HG02610 (cell line): ENCODE results near the gene RNF167.

Source experiments
- ATAC-seq: cut with Tn5 transposase; IDR thresholded peaks from one replicate; pipeline ENCODE4 v1.9.1; 2021; ENCODE audit warnings: mild to moderate bottlenecking, moderate library complexity; ENCODE audit not compliant: unreplicated experiment

The RNF167 gene

DNA sequence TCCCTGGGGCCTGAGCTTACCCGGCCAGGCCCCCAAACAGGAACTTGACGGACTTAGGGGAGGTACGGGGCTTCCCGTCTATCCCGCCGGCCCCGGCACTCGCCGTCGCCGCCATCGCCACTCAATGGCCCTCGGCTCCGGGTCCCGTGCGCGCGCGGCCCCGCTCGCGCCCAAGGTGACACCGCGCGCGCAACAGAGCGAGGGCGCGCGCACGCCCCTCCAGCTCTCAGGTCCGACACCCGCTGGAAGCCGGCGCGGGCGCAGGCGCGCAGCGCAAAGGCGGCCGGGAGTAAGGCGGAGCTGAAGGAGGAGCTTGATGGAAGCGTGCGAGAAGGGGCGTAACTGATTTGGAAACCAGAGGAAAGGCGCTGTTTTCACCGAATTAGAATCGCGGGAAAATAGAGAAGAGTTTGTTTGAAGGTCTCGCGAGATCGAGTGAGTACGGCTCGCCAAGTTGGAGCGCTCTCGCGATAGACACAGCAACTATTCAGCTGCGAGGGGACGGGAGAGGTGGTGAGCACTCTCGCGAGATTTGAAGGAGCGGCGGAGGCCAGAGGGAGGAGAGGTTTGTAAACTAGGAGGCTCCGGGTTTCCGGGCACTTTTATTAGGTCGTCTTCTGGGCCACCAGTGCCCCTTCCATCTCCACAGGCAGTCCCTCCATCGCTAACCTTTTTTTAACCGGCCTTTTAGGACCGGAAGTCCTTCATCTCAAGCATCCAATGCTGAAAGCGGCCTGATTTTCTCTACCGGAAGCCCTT, at the start of gene RNF167, which contains the start of gene SLC25A11:
TSS of gene RNF167 (plus strand) at position 473 of the 759 bp plus-strand sequence. CDS start 642 bp downstream, outside the sequence.
TSS of gene SLC25A11 (minus strand) at position 251 of the 759 bp plus-strand sequence. CDS start at position 115, 136 bp downstream.
- peak; percentile 65 for ATAC-seq

DNA sequence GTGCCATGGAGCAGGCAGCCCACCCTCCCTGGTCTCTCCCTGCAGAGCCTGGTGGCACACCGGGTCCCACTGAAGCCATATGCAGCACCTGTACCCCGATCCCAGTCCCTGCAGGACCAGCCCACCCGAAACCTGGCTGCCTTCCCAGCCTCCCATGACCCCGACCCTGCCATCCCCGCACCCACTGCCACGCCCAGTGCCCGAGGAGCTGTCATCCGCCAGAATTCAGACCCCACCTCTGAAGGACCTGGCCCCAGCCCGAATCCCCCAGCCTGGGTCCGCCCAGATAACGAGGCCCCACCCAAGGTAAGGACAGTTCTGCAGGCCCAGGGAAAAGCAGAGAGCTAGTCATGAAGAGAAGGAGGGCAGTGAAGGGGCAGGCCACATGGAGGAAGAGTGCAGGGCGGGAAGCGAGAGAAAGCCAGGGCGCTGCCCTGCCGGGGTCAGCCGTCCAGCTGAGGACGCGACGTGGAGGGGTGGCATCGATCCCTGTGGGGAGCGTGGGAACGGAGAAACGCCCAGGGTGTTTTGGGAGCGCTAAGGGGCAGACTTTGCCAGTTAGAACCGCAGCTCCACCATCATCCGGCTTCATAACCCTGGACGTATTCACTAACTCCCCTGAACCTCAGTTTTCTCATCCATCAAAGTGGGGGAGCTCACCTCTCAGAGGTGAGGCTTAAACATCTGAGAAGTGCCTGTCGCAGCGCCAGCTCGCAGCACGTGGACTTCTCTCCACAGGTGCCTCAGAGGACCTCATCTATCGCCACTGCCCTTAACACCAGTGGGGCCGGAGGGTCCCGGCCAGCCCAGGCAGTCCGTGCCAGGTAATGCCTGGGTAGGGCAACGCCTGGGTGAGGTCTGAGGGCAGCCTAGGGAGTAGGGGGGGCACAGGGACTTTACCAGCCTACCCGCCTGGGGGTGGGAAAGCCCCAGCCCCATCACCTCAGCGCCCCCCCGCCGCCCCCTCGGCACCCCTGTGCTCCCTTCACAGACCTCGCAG, 48.4 kb upstream of the RNF167 start:
- ATAC-seq = no peak

DNA sequence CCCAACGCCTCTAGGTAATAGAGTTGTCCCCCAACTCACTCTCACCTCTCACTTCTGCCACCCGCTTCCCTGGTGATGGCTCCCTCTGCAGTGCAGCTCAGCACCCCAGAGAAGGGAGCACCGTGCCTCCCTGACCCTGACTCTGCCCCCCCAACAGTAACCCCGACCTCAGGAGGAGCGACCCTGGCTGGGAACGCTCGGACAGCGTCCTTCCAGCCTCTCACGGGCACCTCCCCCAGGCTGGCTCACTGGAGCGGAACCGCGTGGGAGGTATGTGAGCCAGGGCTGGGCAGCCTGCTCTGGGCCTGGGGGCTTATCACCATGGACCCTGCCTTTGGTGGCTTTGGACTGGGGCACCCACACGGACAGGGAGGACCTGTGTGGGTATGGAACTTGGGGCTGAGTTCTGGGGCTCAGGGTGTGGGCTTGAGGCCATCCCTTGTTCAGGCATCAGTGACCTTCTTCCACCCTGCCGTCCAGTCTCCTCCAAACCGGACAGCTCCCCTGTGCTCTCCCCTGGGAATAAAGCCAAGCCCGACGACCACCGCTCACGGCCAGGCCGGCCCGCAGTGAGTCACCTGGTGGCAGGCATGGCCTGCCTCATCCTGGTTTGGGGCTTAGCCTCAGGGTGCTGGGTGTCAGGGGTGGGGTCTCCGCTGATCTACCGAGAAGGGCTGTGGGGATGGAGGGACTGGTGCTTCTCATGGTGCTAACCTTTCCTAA, 47.4 kb upstream of the RNF167 start:
- no peak for ATAC-seq

DNA sequence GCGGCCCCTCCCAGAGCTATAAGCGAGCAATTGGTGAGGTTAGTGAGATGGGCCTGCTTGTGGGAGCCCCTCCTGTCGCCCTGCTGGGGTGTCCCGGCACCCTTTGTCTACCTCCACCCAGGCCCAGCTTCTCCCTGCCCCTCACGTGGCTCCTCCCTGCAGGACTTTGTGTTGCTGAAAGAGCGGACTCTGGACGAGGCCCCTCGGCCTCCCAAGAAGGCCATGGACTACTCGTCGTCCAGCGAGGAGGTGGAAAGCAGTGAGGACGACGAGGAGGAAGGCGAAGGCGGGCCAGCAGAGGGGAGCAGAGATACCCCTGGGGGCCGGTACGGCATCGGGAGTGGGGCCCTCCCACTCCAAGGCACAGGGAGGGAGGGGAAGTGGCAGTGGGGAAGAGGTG, 46.8 kb upstream of the RNF167 start:
- no peak for ATAC-seq

DNA sequence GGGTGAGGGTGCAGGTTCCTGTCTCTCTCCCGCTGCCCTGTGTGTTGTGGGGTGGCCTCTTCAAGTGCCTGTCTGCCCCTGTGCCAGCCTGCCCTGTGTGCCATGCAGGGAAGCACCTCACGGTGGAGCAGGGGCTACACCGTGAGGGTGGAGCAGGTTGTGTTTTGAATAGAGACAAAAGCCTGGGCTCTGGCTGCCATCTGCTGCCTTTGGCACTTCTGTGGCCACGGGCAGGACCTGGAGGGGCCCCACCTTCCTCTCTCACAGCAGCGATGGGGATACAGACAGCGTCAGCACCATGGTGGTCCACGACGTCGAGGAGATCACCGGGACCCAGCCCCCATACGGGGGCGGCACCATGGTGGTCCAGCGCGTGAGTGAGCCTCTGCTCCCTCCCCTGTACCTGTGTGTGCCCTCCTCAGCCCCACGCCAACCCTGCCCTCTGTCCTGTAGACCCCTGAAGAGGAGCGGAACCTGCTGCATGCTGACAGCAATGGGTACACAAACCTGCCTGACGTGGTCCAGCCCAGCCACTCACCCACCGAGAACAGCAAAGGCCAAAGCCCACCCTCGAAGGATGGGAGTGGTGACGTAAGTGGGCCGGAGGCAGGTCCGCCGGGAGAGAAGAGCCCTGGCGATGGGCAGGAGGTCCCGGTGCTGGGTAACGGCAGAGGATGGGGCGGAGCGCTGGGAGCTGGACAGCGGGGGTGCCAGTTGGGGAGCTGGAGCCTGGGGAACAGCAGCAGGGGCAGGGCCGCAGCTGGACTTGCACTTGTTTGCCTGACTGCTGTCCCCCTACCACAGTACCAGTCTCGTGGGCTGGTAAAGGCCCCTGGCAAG, 46.1 kb upstream of the RNF167 start:
- ATAC-seq = no peak

DNA sequence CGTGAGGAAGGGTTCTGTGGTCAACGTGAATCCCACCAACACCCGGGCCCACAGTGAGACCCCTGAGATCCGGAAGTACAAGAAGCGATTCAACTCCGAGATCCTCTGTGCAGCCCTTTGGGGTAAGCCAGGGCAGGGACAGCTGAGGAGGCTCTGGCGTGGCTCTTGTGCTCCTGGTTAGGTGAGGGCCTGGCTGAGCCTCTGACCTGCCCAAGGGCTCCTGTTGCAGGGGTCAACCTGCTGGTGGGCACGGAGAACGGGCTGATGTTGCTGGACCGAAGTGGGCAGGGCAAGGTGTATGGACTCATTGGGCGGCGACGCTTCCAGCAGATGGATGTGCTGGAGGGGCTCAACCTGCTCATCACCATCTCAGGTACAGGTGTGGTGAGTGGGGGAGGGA, 44.9 kb upstream of the RNF167 start:
- ATAC-seq = no peak

DNA sequence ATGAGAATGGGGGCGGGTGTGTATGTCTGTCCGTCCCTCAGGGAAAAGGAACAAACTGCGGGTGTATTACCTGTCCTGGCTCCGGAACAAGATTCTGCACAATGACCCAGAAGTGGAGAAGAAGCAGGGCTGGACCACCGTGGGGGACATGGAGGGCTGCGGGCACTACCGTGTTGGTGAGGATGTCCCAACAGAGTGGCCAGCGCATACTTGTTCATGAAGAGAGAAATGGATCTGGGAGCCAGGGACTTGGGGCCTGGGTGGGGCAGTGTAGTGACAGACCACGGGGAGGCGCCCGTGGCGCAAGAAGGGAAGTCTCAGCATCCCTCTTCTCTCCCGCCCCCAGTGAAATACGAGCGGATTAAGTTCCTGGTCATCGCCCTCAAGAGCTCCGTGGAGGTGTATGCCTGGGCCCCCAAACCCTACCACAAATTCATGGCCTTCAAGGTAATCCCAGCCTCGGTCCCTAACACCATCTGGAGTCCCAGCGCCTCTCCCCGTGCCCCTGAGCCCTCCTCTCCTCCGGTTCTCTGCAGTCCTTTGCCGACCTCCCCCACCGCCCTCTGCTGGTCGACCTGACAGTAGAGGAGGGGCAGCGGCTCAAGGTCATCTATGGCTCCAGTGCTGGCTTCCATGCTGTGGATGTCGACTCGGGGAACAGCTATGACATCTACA, 44.3 kb upstream of the RNF167 start:
- ATAC-seq = no peak

DNA sequence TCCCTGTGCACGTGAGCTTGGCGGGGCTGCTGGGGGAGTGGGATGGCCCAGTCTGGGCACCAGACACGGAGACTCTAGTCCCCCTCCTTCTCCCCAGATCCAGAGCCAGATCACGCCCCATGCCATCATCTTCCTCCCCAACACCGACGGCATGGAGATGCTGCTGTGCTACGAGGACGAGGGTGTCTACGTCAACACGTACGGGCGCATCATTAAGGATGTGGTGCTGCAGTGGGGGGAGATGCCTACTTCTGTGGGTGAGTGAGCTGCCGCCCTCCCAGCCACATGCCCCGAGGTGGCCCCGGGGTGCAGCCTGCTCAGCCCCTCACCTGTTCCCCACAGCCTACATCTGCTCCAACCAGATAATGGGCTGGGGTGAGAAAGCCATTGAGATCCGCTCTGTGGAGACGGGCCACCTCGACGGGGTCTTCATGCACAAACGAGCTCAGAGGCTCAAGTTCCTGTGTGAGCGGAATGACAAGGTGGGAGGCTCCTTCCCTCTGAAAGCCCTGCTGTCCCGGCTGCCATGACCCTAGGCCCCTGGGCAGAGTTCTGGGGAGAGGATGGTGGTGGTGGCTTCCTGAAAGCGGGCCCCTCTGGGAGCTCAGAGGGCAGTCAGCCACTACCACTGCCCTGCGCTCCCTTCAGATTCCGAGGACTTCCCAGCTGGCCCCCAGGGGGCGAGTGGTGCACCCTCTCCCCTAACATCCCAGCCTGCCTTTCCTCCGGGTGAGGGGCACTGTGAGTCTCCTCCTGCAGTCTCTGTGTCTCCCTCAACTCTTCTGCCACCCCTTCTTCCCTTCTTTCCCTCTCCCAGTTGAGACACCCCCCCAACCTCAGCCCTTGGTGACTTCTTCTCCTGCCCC, 43.5 kb upstream of the RNF167 start:
- ATAC-seq = no peak

DNA sequence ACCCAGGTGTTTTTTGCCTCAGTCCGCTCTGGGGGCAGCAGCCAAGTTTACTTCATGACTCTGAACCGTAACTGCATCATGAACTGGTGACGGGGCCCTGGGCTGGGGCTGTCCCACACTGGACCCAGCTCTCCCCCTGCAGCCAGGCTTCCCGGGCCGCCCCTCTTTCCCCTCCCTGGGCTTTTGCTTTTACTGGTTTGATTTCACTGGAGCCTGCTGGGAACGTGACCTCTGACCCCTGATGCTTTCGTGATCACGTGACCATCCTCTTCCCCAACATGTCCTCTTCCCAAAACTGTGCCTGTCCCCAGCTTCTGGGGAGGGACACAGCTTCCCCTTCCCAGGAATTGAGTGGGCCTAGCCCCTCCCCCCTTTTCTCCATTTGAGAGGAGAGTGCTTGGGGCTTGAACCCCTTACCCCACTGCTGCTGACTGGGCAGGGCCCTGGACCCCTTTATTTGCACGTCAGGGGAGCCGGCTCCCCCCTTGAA, 42.8 kb upstream of the RNF167 start:
- no peak for ATAC-seq

DNA sequence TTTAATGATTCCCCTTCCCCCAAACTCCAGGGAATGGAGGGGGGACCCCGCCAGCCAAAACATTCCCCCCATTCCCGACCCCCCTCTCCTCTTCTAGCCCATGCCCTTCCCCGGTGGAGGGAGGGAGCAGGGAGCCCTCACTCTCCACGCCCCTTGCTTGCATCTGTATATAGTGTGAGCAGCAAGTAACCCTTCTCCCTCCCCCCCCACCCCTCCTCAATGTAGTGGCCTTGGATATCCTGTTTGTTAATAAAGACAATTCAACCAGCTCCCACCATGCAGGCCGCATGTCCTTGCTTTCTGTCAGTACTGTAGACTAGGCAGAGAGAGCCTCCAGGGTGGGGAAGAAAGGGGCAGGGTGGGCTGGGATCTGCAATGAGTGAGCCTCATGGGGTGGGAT, 42.3 kb upstream of the RNF167 start:
- no peak for ATAC-seq

DNA sequence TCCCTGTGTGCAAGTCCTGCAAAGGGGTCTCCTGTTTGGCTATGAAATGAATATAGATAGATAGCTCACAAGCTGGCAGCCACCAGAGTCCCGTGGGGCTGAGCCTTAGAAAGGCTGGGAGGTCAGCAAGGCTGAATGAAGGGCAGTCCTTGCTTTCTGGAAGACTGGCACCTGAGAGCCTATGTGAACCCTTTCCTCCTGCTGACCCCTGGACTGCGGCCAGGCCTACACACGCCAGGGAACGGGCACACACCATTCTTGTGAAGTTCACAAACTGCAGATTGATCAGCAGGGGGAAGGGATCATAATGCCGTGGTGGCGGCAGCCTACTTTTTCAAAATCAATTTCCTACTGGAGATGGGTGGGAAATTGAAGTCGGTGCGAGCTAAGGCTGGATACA, 41.7 kb upstream of the RNF167 start:
- no peak for ATAC-seq

DNA sequence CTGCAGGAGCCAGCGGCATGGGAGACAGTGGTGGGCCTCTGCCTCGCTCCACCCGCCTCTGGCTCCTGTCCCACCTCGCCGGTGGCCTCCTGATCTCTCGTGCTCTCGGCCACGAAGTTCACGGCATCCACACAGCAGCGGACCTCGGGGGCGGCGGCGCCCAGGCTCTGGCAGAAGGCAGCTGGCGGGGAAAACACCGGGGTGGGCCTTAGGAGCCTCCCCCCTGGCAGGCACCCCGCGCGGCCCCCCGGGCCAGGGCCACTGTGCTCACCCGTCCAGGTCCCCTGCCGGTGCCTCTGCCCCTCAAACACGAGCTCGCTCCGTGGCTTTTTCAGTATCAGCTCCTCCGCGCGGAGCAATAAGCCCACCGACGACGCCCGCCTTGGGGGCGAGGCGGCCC, 41.1 kb upstream of the RNF167 start:
- ATAC-seq = no peak

DNA sequence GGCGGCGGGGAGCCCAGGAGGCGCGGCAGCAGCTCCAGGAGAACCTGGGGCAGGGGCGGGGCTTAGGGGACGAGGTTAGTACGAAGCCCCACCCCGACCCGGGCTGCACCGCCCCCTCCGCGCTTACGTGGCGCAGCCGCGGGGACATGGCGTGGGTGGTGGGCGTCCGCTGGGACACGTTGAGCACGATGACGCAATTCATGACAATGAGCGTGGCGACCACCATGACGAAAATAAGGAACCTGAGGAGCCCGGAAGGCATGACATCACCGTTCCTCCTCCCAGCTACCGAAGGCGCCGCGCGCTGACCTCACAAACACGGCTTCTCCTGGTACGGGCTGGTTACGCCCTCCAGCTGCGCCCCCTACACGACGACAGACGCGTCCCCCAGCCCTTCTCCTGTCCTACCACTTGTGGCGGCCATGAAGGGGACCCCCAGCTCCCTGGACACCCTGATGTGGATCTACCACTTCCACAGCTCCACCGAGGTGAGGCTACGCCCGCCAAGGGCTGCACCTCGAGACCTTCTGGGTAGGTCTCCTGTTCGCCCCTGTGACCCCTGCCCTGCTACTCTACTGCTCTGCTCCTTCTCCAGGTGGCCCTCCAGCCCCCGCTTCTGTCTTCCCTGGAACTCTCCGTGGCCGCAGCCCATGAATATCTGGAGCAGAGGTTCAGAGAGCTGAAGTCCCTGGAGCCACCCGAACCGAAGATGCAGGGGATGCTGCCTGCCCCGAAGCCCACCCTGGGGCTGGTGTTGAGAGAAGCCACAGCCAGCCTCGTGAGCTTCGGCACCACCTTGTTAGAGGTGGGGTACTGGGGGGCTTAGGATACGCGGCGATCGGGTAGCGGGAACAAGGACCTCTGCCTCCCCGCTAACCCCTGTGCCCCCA, 40.5 kb upstream of the RNF167 start, which contains the start of gene C17orf107:
TSS of gene C17orf107 (plus strand) at position 196 of the 890 bp plus-strand sequence. CDS start at position 423, 227 bp downstream.
- no peak for ATAC-seq

DNA sequence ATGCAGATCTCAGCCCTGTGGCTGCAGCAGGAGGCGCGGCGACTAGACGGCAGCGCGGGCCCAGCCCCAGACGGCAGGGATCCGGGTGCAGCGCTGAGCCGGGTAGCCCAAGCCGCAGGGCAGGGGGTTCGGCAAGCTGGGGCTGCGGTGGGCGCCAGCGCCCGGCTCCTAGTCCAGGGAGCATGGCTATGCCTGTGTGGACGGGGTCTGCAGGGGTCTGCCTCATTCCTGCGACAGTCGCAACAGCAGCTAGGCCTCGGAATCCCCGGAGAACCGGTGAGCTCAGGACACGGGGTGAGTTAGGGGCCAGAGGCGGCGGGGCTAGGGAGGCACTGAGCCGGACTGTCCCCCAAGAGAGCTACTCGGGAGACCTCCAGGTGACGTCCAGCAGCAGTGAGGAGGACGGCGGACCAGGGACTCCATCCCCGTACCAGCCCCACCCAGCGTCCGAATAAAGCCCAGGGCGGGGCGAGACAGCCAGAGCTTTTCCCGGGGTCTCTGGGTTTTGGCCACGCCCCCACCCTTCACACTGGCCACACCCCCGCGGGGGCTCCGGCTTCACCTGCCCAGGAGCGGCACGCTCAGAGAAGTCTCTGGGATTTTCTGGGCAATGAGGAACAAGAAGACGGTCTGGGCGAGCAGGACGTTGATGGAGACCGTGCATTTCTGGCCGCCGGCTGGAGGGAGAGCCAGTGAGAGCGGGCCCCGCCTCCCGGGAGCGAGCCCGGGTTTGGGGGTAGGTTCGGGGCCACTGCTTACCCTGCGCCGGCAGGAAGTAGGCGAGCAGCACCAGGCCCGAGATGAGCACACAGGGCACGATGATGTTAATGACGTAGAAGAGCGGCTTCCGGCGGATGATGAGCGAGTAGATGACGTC, 39.6 kb upstream of the RNF167 start:
- ATAC-seq = no peak

DNA sequence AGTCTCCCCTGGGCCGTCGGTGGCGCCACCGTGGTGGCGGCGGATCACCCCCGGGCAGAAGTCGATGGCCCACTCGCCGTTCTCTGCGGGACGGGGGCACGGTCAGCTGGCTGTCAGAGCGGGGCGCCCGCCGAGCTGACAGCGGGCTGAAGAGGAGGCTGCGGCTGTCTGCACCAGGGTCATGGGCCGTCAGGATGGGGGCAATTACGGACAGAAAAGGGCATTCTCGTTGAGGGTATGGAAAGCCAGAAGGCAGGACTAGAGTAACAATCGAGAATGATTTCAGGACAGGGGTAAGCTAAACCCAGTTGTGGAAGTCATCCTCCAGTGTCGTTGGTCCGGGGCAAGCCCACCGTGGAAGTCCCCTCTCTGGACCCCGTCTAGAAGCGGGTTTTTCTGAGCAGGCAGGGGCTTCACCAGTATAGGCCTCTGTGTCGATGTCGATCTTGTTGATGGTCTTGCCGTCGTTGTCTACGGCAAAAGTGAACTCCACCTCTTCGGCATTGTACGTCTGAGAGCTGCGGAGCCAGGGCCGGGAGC, 38.9 kb upstream of the RNF167 start:
- no peak for ATAC-seq
